Erythroblast (primary cell): ENCODE results near the gene WDR82.

Experiments used
- GATA1 ChIP-seq: IDR thresholded peaks from 2 replicates; pipeline ENCODE4 v1.6.1; 2011; ENCODE audit warnings: low read depth, mild to moderate bottlenecking, control low read depth, low read length, moderate library complexity
- POLR2A ChIP-seq: IDR thresholded peaks from 2 replicates; pipeline ENCODE4 v1.6.1; 2011; ENCODE audit warnings: mild to moderate bottlenecking, low read length

DNA sequence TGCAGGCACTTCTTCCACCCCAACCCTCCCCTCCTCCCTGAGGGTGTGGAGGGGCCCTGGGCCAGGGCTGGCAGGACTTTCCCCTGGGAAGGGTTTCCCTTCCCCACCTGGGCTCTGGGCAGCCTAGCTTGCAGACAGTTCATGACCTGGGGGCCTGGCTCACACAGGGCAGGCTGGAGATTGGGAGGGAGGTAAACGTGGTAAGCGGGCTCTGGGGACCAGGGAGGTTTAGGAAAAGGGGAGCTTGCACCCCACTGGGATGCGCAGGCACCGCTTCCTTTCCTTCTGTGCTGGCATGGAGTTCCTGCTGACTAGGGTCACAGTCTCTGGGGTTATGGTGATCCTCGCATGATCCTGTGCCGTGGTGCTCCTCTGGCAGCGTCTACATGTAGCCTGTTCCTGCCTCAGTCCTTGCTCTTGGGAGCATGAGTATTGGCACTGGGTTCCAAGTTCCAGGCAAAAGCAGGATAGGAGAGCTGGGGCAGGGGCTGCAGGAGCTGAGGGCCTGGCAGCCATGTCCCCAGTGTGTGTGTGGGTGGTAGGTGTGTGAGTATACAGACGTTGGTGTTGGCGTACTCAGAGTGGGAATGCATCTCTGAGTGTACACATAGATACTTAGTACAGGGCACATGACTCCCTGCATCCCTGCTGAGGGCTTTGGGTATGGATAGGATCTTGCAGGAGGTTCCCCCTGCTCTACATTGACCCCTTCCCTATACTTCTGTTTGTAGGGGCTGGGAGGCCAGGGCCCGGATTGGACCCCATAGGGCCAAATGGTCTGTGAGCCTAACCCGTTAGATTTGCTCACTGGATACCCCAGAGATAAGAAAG lies 16.1 kb upstream of the WDR82 start:
- TF ChIP-seq POLR2A (no peak), GATA1 (no peak)
